ENCODE measurements around the gene SLC35F3.

The SLC35F3 gene

GRCh38 chr1:233945979-233946378 is 41.5 kb downstream of the SLC35F3 start:
- TF ChIP-seq CTCF (IDR thresholded peaks at IDR 0.05; ENCODE audit: unreplicated experiment in 3 of 3): no peak
- H3K27me3 Mint-ChIP-seq (ENCODE audit: low read depth): peaks cover 17% of the 10 kb centered on the region
- peak overlapping the region in 2 of 3 experiments; percentile 24 to 60 for H3K27ac Mint-ChIP-seq
- no peaks in the 10 kb centered on the region for H3K36me3 Mint-ChIP-seq (ENCODE audit: low read depth)
- no peaks in the 10 kb centered on the region for H3K4me1 Mint-ChIP-seq
- no peak overlapping the region for H3K4me3 Mint-ChIP-seq
- peaks cover 18% of the 10 kb centered on the region for H3K9me3 Mint-ChIP-seq

GRCh38 chr1:233946724-233947123 is 42.2 kb downstream of the SLC35F3 start:
- Mint-ChIP-seq H3K4me3 (no peak overlapping the region), H3K9me3 (peaks cover 26% of the 10 kb centered on the region), H3K27me3 (ENCODE audit: low read depth) (peaks cover 12% of the 10 kb centered on the region), H3K36me3 (ENCODE audit: low read depth) (no peaks in the 10 kb centered on the region), H3K4me1 (no peaks in the 10 kb centered on the region), H3K27ac (no peak overlapping the region)
- TF ChIP-seq CTCF (IDR thresholded peaks at IDR 0.05; ENCODE audit: unreplicated experiment in 3 of 3): no peak

- no peak for TF ChIP-seq CTCF (IDR thresholded peaks at IDR 0.05; ENCODE audit: unreplicated experiment in 3 of 3)
- Mint-ChIP-seq H3K36me3 (ENCODE audit: low read depth) (no peaks in the 10 kb centered on the region), H3K9me3 (peaks cover 40% of the 10 kb centered on the region), H3K4me3 (no peak overlapping the region), H3K27me3 (ENCODE audit: low read depth) (peaks cover 7% of the 10 kb centered on the region), H3K27ac (no peak overlapping the region), H3K4me1 (no peaks in the 10 kb centered on the region)
These were observed 47.3 kb downstream of the SLC35F3 start for GRCh38 chr1:233951804-233952203.

GRCh38 chr1:233957691-233958090 is 53.2 kb downstream of the SLC35F3 start:
- peaks cover 19% of the 10 kb centered on the region for H3K27me3 Mint-ChIP-seq (ENCODE audit: low read depth)
- no peaks in the 10 kb centered on the region for H3K36me3 Mint-ChIP-seq (ENCODE audit: low read depth)
- H3K27ac Mint-ChIP-seq: no peak overlapping the region
- H3K4me1 Mint-ChIP-seq: peaks cover 17% of the 10 kb centered on the region
- peaks cover 15% of the 10 kb centered on the region for H3K9me3 Mint-ChIP-seq
- H3K4me3 Mint-ChIP-seq: no peak overlapping the region
- TF ChIP-seq CTCF (IDR thresholded peaks at IDR 0.05; ENCODE audit: unreplicated experiment in 3 of 3): no peak

- H3K27ac Mint-ChIP-seq: peak overlapping the region in 1 of 3 experiments; percentile 55
- H3K27me3 Mint-ChIP-seq (ENCODE audit: low read depth): peaks cover 22% of the 10 kb centered on the region
These were observed 54.6 kb downstream of the SLC35F3 start for GRCh38 chr1:233959102-233959501.

More at GRCh38 chr1:233959102-233959501, 54.6 kb downstream of the SLC35F3 start:
- Mint-ChIP-seq H3K9me3 (peaks cover 11% of the 10 kb centered on the region), H3K36me3 (ENCODE audit: low read depth) (no peaks in the 10 kb centered on the region), H3K4me3 (no peak overlapping the region), H3K4me1 (peaks cover 17% of the 10 kb centered on the region)
- no peak for TF ChIP-seq CTCF (IDR thresholded peaks at IDR 0.05; ENCODE audit: unreplicated experiment in 3 of 3)

Measured in nephron (organoid).